DND-41 (cell line): Measurements from ENCODE around the gene CX3CR1.

Source experiments
- ATAC-seq: fragments of 200-7000 bp; cut with Tn5 transposase; 3 replicates; pipeline ENCODE4 v1.9.1; 2021; ENCODE audit warnings: low read depth; ENCODE audit not compliant: insufficient read depth
- DNase-seq: peaks from one replicate; pipeline ENCODE4 v3.0.0-alpha.2; 2020
- H2AFZ ChIP-seq: 2 replicates; pipeline ENCODE4 v1.6.0; 2012; ENCODE audit warnings: low read depth, low read length
- H3K27ac ChIP-seq: 2 replicates; pipeline ENCODE4 v1.5.1; 2012; ENCODE audit warnings: low read length, inconsistent platforms
- H3K27me3 ChIP-seq: fragments of 200-600 bp; sonication (generic); 2 replicates; pipeline ENCODE4 v1.6.0; 2012; ENCODE audit warnings: low read length, mild to moderate bottlenecking, inconsistent platforms; ENCODE audit not compliant: insufficient read depth, poor library complexity
- H3K36me3 ChIP-seq: 2 replicates; pipeline ENCODE4 v1.5.1; 2012; ENCODE audit warnings: low read length, inconsistent platforms; ENCODE audit not compliant: insufficient read depth
- H3K4me1 ChIP-seq: 2 replicates; pipeline ENCODE4 v1.5.1; 2012; ENCODE audit warnings: mild to moderate bottlenecking, low read length; ENCODE audit not compliant: insufficient read depth
- H3K4me2 ChIP-seq: 2 replicates; pipeline ENCODE4 v1.6.0; 2012; ENCODE audit warnings: mild to moderate bottlenecking, moderate library complexity, low read length, inconsistent platforms; ENCODE audit not compliant: insufficient read depth
- H3K4me3 ChIP-seq, 2 experiments: fragments of 200-600 bp in 1 of 2; shearing (Covaris generic) in 1 of 2; 2 replicates each; pipeline ENCODE4 v1.5.1; 2012 to 2016; ENCODE audit warnings: inconsistent platforms in 2 of 2, low read length in 2 of 2, mild to moderate bottlenecking in 2 of 2, low read depth in 1 of 2, moderate library complexity in 1 of 2
- H3K79me2 ChIP-seq: 2 replicates; pipeline ENCODE4 v1.6.0; 2012; ENCODE audit warnings: low read length, inconsistent platforms; ENCODE audit not compliant: insufficient read depth
- H3K9ac ChIP-seq: 2 replicates; pipeline ENCODE4 v1.6.0; 2012; ENCODE audit warnings: low read depth, mild to moderate bottlenecking, inconsistent platforms, low read length, moderate library complexity
- H3K9me3 ChIP-seq: 2 replicates; pipeline ENCODE4 v1.5.1; 2012; ENCODE audit warnings: low read length, moderate library complexity, mild to moderate bottlenecking, inconsistent platforms; ENCODE audit not compliant: insufficient read depth, severe bottlenecking
- H4K20me1 ChIP-seq: 2 replicates; pipeline ENCODE4 v1.6.0; 2012; ENCODE audit warnings: low read length; ENCODE audit not compliant: insufficient read depth
- CTCF ChIP-seq: IDR thresholded peaks from 2 replicates; pipeline ENCODE4 v1.5.1; 2012; ENCODE audit warnings: borderline replicate concordance, low read length, moderate library complexity, mild to moderate bottlenecking; ENCODE audit not compliant: poor library complexity, severe bottlenecking; ENCODE audit errors: extremely low read depth
- EZH2 ChIP-seq: IDR thresholded peaks from 3 replicates; pipeline ENCODE4 v1.6.1; 2012; ENCODE audit warnings: borderline replicate concordance, low read depth, mild to moderate bottlenecking, moderate library complexity, low read length, inconsistent platforms; ENCODE audit not compliant: severe bottlenecking

The CX3CR1 gene

DNA sequence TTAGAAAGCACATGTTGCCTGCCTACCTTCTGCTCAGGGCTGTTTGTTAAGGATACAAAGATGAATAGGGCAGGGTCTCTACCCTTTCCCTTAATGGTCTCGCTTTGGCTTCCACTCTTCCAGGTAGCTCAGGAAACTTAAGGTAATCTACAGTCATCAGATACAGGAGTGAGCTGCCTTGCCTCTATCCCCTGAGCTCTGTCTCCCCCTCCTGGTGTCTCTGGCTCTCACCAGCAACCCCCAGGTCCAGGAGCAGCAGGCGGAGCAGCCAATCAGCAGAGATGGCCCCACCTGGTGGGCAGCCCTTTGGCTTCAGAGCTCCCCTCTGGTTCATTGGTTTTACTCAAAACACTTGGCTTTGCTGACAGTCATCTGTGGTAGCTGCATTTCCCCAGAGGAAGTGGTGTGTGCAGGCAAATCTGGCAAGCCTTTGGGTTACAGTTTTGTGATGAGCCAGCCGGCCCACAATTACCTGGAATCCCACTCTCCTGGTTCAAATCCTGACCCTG is 8.5 kb upstream of the CX3CR1 start:
- DNase-seq (peak; percentile 91), ATAC-seq (peak; percentile 95)
- Histone ChIP-seq H4K20me1 (no peaks in the 10 kb centered on the region), H3K36me3 (no peaks in the 10 kb centered on the region), H3K4me1 (peaks cover 55% of the 10 kb centered on the region), H3K9me3 (no peaks in the 10 kb centered on the region), H3K4me3 (no peak overlapping the region), H3K27me3 (no peaks in the 10 kb centered on the region), H3K27ac (peak overlapping the region; percentile 24), H3K79me2 (no peaks in the 10 kb centered on the region), H3K9ac (no peak overlapping the region), H2AFZ (no peak overlapping the region; the same call in 1 of the 2 replicates), H3K4me2 (no peak overlapping the region; the same call in 1 of the 2 replicates)
- TF ChIP-seq EZH2: no peak
- TF ChIP-seq CTCF: peak; percentile 99

DNA sequence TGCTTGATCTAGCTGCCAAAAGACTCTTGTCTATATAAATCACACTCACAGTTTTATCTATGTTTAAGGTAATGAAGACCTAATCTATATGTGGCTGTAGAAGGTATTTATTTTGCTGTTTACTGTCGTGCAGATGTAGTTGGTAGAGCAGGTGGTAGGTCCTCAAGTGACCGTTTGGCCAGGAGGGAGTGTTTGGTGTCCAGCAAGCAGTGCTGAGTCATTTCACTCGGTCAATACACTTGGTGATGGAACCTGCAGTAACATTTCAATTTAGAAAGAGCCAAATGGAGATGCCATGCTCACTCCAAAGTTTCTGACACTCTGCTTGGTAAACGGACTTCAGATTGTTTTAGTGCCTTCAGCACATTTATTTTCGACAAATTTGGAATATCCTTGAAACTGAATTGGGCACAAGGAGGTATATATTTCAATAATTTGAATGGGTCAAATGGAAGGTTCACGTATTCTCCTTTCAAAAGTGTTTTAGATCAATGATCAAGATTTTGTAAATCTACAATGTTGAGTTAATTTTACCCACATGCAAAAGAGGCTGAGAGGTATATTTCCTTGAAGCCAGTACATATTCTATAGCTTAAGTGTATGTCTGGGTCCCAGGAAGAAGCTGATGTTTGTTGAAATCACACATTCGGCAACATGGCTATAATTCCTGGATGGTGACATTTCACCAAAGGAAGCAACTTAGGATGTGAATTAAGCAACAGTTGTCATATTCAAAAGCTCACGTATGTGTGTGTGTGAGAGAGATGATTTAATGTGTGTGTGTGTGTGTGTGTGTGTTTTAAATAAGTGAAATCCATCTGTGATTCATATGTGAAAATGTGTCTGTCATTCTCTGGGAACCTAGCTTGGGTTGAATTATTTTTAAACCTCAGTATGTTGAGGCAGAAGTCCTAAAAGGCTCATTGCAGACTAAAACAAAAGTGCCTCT is 7.7 kb upstream of the CX3CR1 start:
- no peaks in the 10 kb centered on the region for H3K79me2 ChIP-seq
- ATAC-seq (no peak), DNase-seq (no peak)
- H3K27ac ChIP-seq: 0 out of 2 replicates have a peak overlapping the region, but pooled peaks have one; percentile 24
- no peak overlapping the region for H3K4me3 ChIP-seq
- no peaks in the 10 kb centered on the region for H3K36me3 ChIP-seq
- H3K4me2 ChIP-seq: no peak overlapping the region
- peaks cover 48% of the 10 kb centered on the region for H3K4me1 ChIP-seq
- H3K27me3 ChIP-seq: no peaks in the 10 kb centered on the region
- H2AFZ ChIP-seq: no peak overlapping the region
- H4K20me1 ChIP-seq: no peaks in the 10 kb centered on the region
- H3K9ac ChIP-seq: no peak overlapping the region
- TF ChIP-seq CTCF: no peak
- no peak for TF ChIP-seq EZH2
- H3K9me3 ChIP-seq: no peaks in the 10 kb centered on the region

- no peaks in the 10 kb centered on the region for H4K20me1 ChIP-seq
- H3K27ac ChIP-seq: no peak overlapping the region
- ATAC-seq (no peak), DNase-seq (no peak)
- TF ChIP-seq CTCF (no peak), EZH2 (no peak)
- no peaks in the 10 kb centered on the region for H3K79me2 ChIP-seq
- H3K9me3 ChIP-seq: no peaks in the 10 kb centered on the region
- H3K36me3 ChIP-seq: no peaks in the 10 kb centered on the region
- no peak overlapping the region for H3K4me3 ChIP-seq
- H2AFZ ChIP-seq: no peak overlapping the region
- peaks cover 41% of the 10 kb centered on the region for H3K4me1 ChIP-seq
- H3K27me3 ChIP-seq: no peaks in the 10 kb centered on the region
- no peak overlapping the region for H3K4me2 ChIP-seq
- H3K9ac ChIP-seq: no peak overlapping the region
Measured at GRCh38 chr3:39286771-39287170, 6.9 kb upstream of the CX3CR1 start.
